Esophagus muscularis mucosa (tissue), 4 donors: Measurements from ENCODE around the gene RAB34. TPM values are rescaled to one million over a fixed set of nuclear protein-coding genes. Genes with fewer than 3 reads are reported as not detected.

Experiments used
- DNase-seq: peaks from one replicate; pipeline ENCODE4 v3.0.0-alpha.2; 2017; ENCODE audit errors: extremely low spot score
- H3K27ac ChIP-seq, 4 donors: fragments of 200-600 bp; sonication (generic); replicated peaks in 1 of 4; 1 replicate in 3 of 4; 2 replicates in 1 of 4; pipeline ENCODE4 v1.5.1; 2016 to 2019; ENCODE audit warnings: mild to moderate bottlenecking in 1 of 4
- H3K27me3 ChIP-seq, 4 donors: fragments of 200-600 bp; sonication (generic); one replicate each; pipeline versions ENCODE4 v1.5.1 to v1.6.0; 2016 to 2019
- H3K36me3 ChIP-seq, 4 donors: fragments of 200-600 bp; sonication (generic); one replicate each; pipeline ENCODE4 v1.5.1; 2016 to 2019
- H3K4me1 ChIP-seq, 4 donors: fragments of 200-600 bp; sonication (generic); one replicate each; pipeline ENCODE4 v1.5.1; 2016 to 2019
- H3K4me3 ChIP-seq, 4 donors: fragments of 200-600 bp; sonication (generic); 1 replicate in 2 of 4; 2 replicates in 2 of 4; pipeline ENCODE4 v1.5.1; 2016 to 2019; ENCODE audit warnings: mild to moderate bottlenecking in 4 of 4, moderate library complexity in 1 of 4
- H3K9me3 ChIP-seq, 4 donors: fragments of 200-600 bp; sonication (generic); 1 replicate in 3 of 4; 2 replicates in 1 of 4; pipeline ENCODE4 v1.5.1; 2016 to 2019
- EP300 ChIP-seq: sonication (generic); formaldehyde crosslinking; IDR thresholded peaks from one replicate; pipeline ENCODE4 v1.6.1; 2017; ENCODE audit warnings: antibody characterized with exemption
- POLR2A ChIP-seq: fragments of 450-650 bp; IDR thresholded peaks from one replicate; pipeline ENCODE4 v1.6.1; 2017; ENCODE audit warnings: antibody characterized with exemption, moderate library complexity, mild to moderate bottlenecking, low read depth
- POLR2AphosphoS5 ChIP-seq, 2 donors: sonication (generic); formaldehyde crosslinking; IDR thresholded peaks; one replicate each; pipeline ENCODE4 v1.6.1; 2017; ENCODE audit warnings: antibody characterized with exemption in 2 of 2
- WGBS: methylation state at CpG from one replicate; pipeline ENCODE4 v1.1.5; 2018; 5-methylcytosine and 5-hydroxymethylcytosine counted together
- intact Hi-C: fragments of 100-400 bp; cut with DNase I; formaldehyde crosslinking; loops from one replicate; pipeline ENCODE4 v1.15.1; 2023
- total RNA-seq, 4 donors: library from RNA; depleted of rRNA; stranded (reverse); fragments of >200 nt; gene quantifications; one replicate each; pipeline versions ENCODE4 v1.1.0 to v1.2.1, GENCODE V29; 2016
- TF ChIP-seq, protein P1 (sequence below), 3 experiments: fragments of 200-600 bp in 2 of 3; fragments of 450-650 bp in 1 of 3; sonication (generic) in 2 of 3; IDR thresholded peaks; one replicate each; pipeline ENCODE4 v1.5.1; 2017 to 2019; ENCODE audit warnings: antibody characterized with exemption in 3 of 3, mild to moderate bottlenecking in 2 of 3, moderate library complexity in 1 of 3

RAB34 gene
- total RNA-seq, 4 donors from 2014 or later = 147 to 216 (median 202) TPM

DNA sequence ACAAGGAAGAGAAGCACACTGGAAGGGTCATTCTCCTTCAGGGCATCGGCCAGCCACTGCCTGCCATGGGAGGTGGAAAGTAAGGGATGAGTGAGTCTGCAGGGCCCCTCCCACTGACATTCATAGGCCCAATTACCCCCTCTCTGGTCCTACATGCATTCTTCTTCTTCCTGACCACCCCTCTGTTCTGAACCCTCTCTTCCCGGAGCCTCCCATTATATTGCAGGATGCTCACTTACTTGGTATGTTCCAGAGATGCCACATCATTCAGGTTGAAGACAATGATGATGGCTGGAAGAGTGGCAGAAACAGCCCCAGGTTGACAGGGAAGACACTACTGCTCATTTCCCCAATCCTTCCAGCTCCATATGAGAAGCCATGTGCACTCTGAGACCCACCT lies 2.5 kb downstream of the RAB34 start:
- no peaks in the 10 kb centered on the region for H3K9me3 ChIP-seq
- no peak for DNase-seq
- no peaks in the 10 kb centered on the region for H3K27me3 ChIP-seq
- H3K27ac ChIP-seq = no peak overlapping the region
- TF ChIP-seq EP300 (no peak), POLR2A (no peak), POLR2AphosphoS5 (IDR thresholded peaks at IDR 0.05) (no peak)
- TF ChIP-seq, protein P1, sequence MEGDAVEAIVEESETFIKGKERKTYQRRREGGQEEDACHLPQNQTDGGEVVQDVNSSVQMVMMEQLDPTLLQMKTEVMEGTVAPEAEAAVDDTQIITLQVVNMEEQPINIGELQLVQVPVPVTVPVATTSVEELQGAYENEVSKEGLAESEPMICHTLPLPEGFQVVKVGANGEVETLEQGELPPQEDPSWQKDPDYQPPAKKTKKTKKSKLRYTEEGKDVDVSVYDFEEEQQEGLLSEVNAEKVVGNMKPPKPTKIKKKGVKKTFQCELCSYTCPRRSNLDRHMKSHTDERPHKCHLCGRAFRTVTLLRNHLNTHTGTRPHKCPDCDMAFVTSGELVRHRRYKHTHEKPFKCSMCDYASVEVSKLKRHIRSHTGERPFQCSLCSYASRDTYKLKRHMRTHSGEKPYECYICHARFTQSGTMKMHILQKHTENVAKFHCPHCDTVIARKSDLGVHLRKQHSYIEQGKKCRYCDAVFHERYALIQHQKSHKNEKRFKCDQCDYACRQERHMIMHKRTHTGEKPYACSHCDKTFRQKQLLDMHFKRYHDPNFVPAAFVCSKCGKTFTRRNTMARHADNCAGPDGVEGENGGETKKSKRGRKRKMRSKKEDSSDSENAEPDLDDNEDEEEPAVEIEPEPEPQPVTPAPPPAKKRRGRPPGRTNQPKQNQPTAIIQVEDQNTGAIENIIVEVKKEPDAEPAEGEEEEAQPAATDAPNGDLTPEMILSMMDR (IDR thresholded peaks at IDR 0.05) = no peak
- peaks cover 40 to 62% (median 56%) of the 10 kb centered on the region in 4 donors for H3K4me1 ChIP-seq
- H3K4me3 ChIP-seq = no peak overlapping the region
- 100% methylated on average over 2 of the region's 2 CpGs for WGBS
- peaks cover 5 to 33% (median 21%) of the 10 kb centered on the region in 4 donors for H3K36me3 ChIP-seq
- intact Hi-C loops = no loop called here

DNA sequence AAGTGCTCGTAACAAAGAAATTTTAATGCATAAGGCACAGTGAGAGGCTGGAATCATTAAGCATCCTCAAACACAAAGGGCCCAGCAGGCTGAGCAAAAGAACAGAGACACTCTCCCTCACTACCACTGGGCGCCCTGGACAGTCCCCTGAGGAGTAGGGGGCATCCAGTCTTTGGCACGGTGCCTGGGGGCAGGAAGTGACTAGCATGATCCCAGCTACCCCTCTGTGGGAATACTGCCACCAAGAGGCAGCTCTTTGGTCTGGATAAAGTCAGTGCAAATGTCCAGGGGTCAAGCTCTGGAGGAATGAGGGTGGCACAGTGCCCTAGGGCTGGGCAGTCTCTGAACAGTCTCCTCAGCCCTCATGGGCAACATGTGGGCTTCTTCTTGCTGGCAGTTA lies 3.4 kb downstream of the RAB34 start:
- intact Hi-C loops = no loop called here
- Histone ChIP-seq H3K9me3 (no peaks in the 10 kb centered on the region), H3K27me3 (no peaks in the 10 kb centered on the region), H3K4me3 (no peak overlapping the region), H3K4me1 (peaks cover 42 to 68% (median 60%) of the 10 kb centered on the region in 4 donors), H3K36me3 (peaks cover 5 to 33% (median 21%) of the 10 kb centered on the region in 4 donors), H3K27ac (no peak overlapping the region)
- no peak for DNase-seq
- TF ChIP-seq POLR2A (no peak), POLR2AphosphoS5 (IDR thresholded peaks at IDR 0.05) (no peak), EP300 (no peak)
- TF ChIP-seq, protein P1 (IDR thresholded peaks at IDR 0.05) = no peak
- 80% methylated on average over 2 of the region's 3 CpGs for WGBS

GRCh38 chr17:28712705-28713415 lies 4.8 kb downstream of the RAB34 start:
- TF ChIP-seq POLR2AphosphoS5 (IDR thresholded peaks at IDR 0.05) = no peak
- TF ChIP-seq, protein P1 (IDR thresholded peaks at IDR 0.05) = no peak
- no peak for TF ChIP-seq POLR2A
- TF ChIP-seq EP300 = no peak
- peaks cover 30 to 54% (median 46%) of the 10 kb centered on the region in 4 donors for H3K4me1 ChIP-seq
- peaks cover 5 to 33% (median 21%) of the 10 kb centered on the region in 4 donors for H3K36me3 ChIP-seq
- no peaks in the 10 kb centered on the region for H3K27me3 ChIP-seq
- intact Hi-C loops = no loop called here
- peak overlapping the region in 2 of 4 donors; percentile 92 to 94 for H3K27ac ChIP-seq
- H3K4me3 ChIP-seq = no peak overlapping the region
- no peak for DNase-seq
- no peaks in the 10 kb centered on the region for H3K9me3 ChIP-seq
- WGBS = 77% methylated on average over 7 of the region's 7 CpGs

GRCh38 chr17:28712032-28712704 lies 5.5 kb downstream of the RAB34 start:
- peak overlapping the region; percentile 91 to 96 (median 93) for H3K27ac ChIP-seq
- TF ChIP-seq EP300 (no peak), POLR2AphosphoS5 (IDR thresholded peaks at IDR 0.05) (no peak), POLR2A (no peak)
- TF ChIP-seq, protein P1 (IDR thresholded peaks at IDR 0.05) = no peak
- H3K4me3 ChIP-seq = peak overlapping the region; percentile 65 to 79 (median 72)
- WGBS = 40% methylated on average over 24 of the region's 34 CpGs
- no peaks in the 10 kb centered on the region for H3K9me3 ChIP-seq
- no peaks in the 10 kb centered on the region for H3K27me3 ChIP-seq
- H3K36me3 ChIP-seq = peaks cover 5 to 33% (median 21%) of the 10 kb centered on the region in 4 donors
- no peak for DNase-seq
- intact Hi-C loops = no loop called here
- H3K4me1 ChIP-seq = peaks cover 30 to 53% (median 43%) of the 10 kb centered on the region in 4 donors
